Stomach (tissue), 9 donors: ENCODE measurements around the gene M1AP. TPM values are rescaled to one million over a fixed set of nuclear protein-coding genes. Genes with fewer than 3 reads are reported as not detected.

Experiments used
- DNase-seq, 2 donors: peaks; one replicate each; pipeline versions ENCODE4 v3.0.0 to v3.0.0-alpha.2; 2013 to 2019
- H3K27ac ChIP-seq, 5 donors: fragments of 200-600 bp in 4 of 5; sonication (generic) in 4 of 5; one replicate each; pipeline ENCODE4 v1.5.1; 2013 to 2019; ENCODE audit warnings: mild to moderate bottlenecking in 1 of 5, moderate library complexity in 1 of 5
- H3K27me3 ChIP-seq, 3 donors: fragments of 200-600 bp; sonication (generic); one replicate each; pipeline ENCODE4 v1.5.1; 2017 to 2019; ENCODE audit warnings: mixed run types in 1 of 3
- H3K36me3 ChIP-seq, 4 donors: fragments of 200-600 bp; sonication (generic); 1 replicate in 3 of 4; 2 replicates in 1 of 4; pipeline ENCODE4 v1.5.1; 2016 to 2019
- H3K4me1 ChIP-seq, 4 donors: fragments of 200-600 bp; sonication (generic); one replicate each; pipeline ENCODE4 v1.5.1; 2016 to 2019
- H3K4me3 ChIP-seq, 4 donors: fragments of 200-600 bp; sonication (generic) in 3 of 4; one replicate each; pipeline ENCODE4 v1.5.1; 2016 to 2019; ENCODE audit warnings: mild to moderate bottlenecking in 1 of 4
- H3K9me3 ChIP-seq, 4 donors: fragments of 200-600 bp; sonication (generic); one replicate each; pipeline ENCODE4 v1.5.1; 2016 to 2019
- CTCF ChIP-seq, 7 experiments: fragments of 450-650 bp in 4 of 7; fragments of 200-600 bp in 3 of 7; sonication (generic) in 3 of 7; IDR thresholded peaks; one replicate each; pipeline ENCODE4 v1.5.1; 2016 to 2019; ENCODE audit warnings: antibody characterized with exemption in 7 of 7, control low read depth in 2 of 7, mild to moderate bottlenecking in 1 of 7
- EP300 ChIP-seq: sonication (generic); formaldehyde crosslinking; IDR thresholded peaks from one replicate; pipeline ENCODE4 v1.6.1; 2017; ENCODE audit warnings: antibody characterized with exemption
- POLR2A ChIP-seq, 4 donors: fragments of 450-650 bp; IDR thresholded peaks; one replicate each; pipeline ENCODE4 v1.6.1; 2016; ENCODE audit warnings: antibody characterized with exemption in 4 of 4, control low read depth in 2 of 4, mild to moderate bottlenecking in 1 of 4, moderate library complexity in 1 of 4
- POLR2AphosphoS5 ChIP-seq, 3 donors: sonication (generic); formaldehyde crosslinking; IDR thresholded peaks; one replicate each; pipeline ENCODE4 v1.6.1; 2016; ENCODE audit warnings: antibody characterized with exemption in 3 of 3
- WGBS, 5 donors: extraction: QIAGEN DNeasy Blood & Tissue Kit in 3 of 5; methylation state at CpG; one replicate each; pipeline versions ENCODE4 v1.1.5 to v1.1.7; 2013 to 2018; 5-methylcytosine and 5-hydroxymethylcytosine counted together
- intact Hi-C: fragments of 100-400 bp; cut with DNase I; formaldehyde crosslinking; loops from one replicate; pipeline ENCODE4 v1.15.1; 2023; ENCODE audit warnings: low total_unique reads
- polyA plus RNA-seq, 3 donors: library from polyadenylated mRNA; stranded (reverse); fragments of 200-250 nt; gene quantifications; one replicate each; pipeline ENCODE4 v1.2.3, GENCODE V29; 2013
- total RNA-seq, 5 donors: library from RNA; depleted of rRNA; stranded (reverse); fragments of >200 nt; gene quantifications; one replicate each; pipeline versions ENCODE4 v1.1.0 to v1.2.3, GENCODE V29; 2014 to 2016
- donor health status: healthy with polysubstance abuse.
- donor health status: Bipolar disorder and iron deficiency.
- donor health status: healthy.

The M1AP gene
- total and polyA plus RNA-seq, 8 donors, result 0.18 to 27.1 (median 0.31) TPM; not detected in 3

GRCh38 chr2:74514368-74515270 is 133.5 kb downstream of the M1AP start, which contains the start of gene TLX2:
TSS of gene TLX2 (plus strand) at chr2:74514450. CDS start at chr2:74514807, 357 bp downstream.
- DNase-seq, result no peak
- peak within 1 kb of the TSS in 3 of 4 donors; percentile 16 to 55 (median 18) for H3K4me3 ChIP-seq
- peaks cover 38 to 100% (median 90%) of the 10 kb centered on the region in 3 donors for H3K27me3 ChIP-seq
- H3K9me3 ChIP-seq, result no peaks in the 10 kb centered on the region
- H3K27ac ChIP-seq, result no peak within 1 kb of the TSS
- intact Hi-C loops, result no loop called here
- 3 to 8% (median 4%) methylated on average over 35 to 82 of the region's 82 CpGs for WGBS, 5 donors
- no peak for TF ChIP-seq POLR2A (IDR thresholded peaks at IDR 0.05)
- TF ChIP-seq EP300, result no peak
- no peak for TF ChIP-seq CTCF (IDR thresholded peaks at IDR 0.05)
- TF ChIP-seq POLR2AphosphoS5 (IDR thresholded peaks at IDR 0.05), result no peak
- peaks cover 32 to 39% (median 35%) of the 10 kb centered on the region in 4 donors for H3K4me1 ChIP-seq
- no peaks in the 10 kb centered on the region for H3K36me3 ChIP-seq

GRCh38 chr2:74513605-74514367 is 134.3 kb downstream of the M1AP start:
- Histone ChIP-seq H3K4me1 (peaks cover 32 to 39% (median 35%) of the 10 kb centered on the region in 4 donors), H3K4me3 (peak overlapping the region in 2 of 4 donors; percentile 18 to 55), H3K36me3 (no peaks in the 10 kb centered on the region), H3K27me3 (peaks cover 38 to 93% (median 82%) of the 10 kb centered on the region in 3 donors), H3K9me3 (no peaks in the 10 kb centered on the region), H3K27ac (no peak overlapping the region)
- DNase-seq, result peak in 1 of 2 donors; percentile 50
- TF ChIP-seq EP300, result no peak
- TF ChIP-seq POLR2AphosphoS5 (IDR thresholded peaks at IDR 0.05), result peak in 1 of 3 donors; percentile 54
- TF ChIP-seq POLR2A (IDR thresholded peaks at IDR 0.05), result no peak
- no peak for TF ChIP-seq CTCF (IDR thresholded peaks at IDR 0.05)
- intact Hi-C loops, result no loop called here
- WGBS, 5 donors, result 4 to 10% (median 9%) methylated on average over 45 to 50 of the region's 52 CpGs

- TF ChIP-seq CTCF (IDR thresholded peaks at IDR 0.05) (no peak), POLR2AphosphoS5 (IDR thresholded peaks at IDR 0.05) (no peak), POLR2A (IDR thresholded peaks at IDR 0.05) (no peak), EP300 (no peak)
- DNase-seq, result peak in 1 of 2 donors; percentile 43
- H3K4me1 ChIP-seq, result peaks cover 37 to 45% (median 42%) of the 10 kb centered on the region in 4 donors
- H3K27ac ChIP-seq, result no peak overlapping the region
- 10 to 19% (median 12%) methylated on average over 14 to 36 of the region's 36 CpGs for WGBS, 5 donors
- no peaks in the 10 kb centered on the region for H3K36me3 ChIP-seq
- peaks cover 38 to 91% (median 73%) of the 10 kb centered on the region in 3 donors for H3K27me3 ChIP-seq
- intact Hi-C loops, result no loop called here
- no peaks in the 10 kb centered on the region for H3K9me3 ChIP-seq
- no peak overlapping the region for H3K4me3 ChIP-seq
These were observed 135.2 kb downstream of the M1AP start for GRCh38 chr2:74512744-74513604.
